GM21723 (cell line): ENCODE data around the gene S1PR5.
"Not testable (repeated sequence)": the region's sequence is repeated elsewhere in the genome, so short reads cannot be mapped to it uniquely, and the experiment has no call there.

Source experiments
- ATAC-seq: cut with Tn5 transposase; IDR thresholded peaks from one replicate; pipeline ENCODE4 v1.9.1; 2021; ENCODE audit warnings: mild to moderate bottlenecking, moderate library complexity; ENCODE audit not compliant: unreplicated experiment

Gene S1PR5

DNA sequence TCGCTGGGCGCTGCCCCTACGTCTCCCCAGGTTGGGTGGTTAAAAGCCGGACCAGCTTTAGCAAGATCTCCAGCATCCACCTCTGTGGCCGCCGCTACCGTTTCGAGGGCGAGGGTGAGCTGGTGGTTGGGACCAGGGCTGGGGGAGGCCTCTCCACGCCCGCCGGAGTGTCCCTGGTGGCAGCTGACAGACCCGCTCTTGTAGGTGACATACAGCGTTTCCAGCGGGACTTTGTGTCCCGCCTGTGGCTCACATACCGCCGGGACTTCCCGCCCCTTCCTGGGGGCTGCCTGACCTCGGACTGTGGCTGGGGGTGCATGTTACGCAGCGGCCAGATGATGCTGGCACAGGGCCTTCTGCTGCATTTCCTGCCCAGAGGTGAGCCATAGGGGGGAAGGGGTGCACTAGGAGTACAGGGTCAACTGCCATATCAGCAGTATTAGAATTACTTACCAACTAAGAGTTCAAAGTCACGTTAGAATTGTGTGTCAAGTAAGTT is 27.6 kb upstream of the S1PR5 start:
- ATAC-seq: no peak

DNA sequence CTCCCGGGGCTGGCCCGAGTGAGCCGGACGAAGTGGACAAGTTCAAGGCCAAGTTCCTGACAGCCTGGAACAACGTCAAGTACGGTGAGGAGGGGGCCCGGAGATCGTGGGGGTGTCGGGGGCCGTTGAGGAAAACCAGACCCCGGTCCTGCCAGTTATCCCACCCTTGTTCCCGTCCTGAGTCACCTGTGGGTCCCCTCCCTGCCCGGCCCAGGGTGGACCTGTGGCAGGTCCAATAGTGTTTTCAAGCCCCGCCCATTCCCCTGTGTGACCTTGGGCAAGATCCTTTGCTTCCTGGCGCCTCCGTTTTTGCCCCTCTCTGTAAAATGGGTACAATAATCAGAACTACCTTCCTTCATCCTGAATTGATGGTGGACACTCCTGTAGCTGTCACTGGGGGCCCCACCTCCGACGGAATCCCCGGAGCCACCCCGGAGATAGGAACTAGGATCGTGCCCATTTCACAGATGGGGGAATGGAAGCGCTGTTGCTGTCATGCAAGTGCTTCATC is 27.1 kb upstream of the S1PR5 start:
- ATAC-seq: peak; percentile 19

DNA sequence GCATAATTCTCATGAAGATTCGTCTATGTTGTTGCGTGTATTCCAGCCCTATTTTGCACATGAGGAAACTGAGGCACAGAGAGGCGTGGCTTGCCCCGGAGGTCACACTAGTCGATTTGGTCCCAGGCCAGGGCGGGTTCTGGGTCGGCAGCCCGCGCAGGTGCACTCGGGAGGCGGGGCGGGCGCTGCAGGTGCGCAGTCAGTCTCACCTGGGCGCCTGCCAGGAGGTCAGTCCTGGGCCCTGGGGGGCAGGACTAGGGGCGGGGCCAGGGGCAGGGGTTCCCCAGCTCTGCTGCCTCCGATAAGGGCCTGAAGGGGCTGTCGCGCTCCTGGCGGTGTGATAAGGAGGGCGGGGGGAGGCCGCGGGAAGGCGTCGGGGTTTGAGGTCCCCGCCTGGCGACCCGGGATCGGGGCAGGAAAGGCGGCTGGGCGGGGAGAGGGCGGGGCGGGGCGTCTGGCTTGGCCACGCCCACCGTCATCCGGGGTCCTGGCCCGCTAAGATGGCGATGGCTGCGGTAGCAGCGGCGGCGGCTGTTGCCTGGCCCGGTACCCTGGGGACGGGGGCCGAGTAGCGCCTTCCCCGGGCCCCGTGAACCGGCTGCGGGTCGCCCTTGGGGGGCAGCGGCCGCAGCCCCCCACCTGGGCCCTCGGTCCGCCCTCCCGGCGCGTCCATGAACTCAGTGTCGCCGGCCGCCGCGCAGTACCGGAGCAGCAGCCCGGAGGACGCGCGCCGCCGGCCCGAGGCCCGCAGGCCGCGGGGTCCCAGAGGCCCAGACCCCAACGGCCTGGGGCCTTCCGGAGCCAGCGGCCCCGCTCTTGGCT is 26.4 kb upstream of the S1PR5 start, which contains the start of gene ATG4D:
TSS of gene ATG4D (plus strand) at position 485 of the 822 bp plus-strand sequence. CDS start at position 672, 187 bp downstream.
- ATAC-seq: peak; percentile 65

DNA sequence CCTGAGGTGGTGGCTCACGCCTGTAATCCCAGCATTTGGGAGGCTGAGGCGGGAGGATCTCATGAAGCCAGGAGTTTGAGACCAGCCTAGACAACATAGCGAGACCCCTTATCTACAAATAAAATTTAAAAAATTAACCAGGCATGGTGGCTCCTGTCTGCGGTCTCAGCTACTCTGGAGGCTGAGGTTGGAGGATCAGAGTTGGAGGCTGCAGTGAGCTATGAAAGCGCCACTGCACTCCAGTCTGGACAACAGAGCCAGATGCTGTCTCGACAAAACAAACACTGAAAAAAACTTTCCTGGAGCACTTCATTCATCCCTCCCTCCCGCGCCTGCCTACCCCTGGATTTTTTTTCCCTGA is 25.8 kb upstream of the S1PR5 start:
- no peak for ATAC-seq

DNA sequence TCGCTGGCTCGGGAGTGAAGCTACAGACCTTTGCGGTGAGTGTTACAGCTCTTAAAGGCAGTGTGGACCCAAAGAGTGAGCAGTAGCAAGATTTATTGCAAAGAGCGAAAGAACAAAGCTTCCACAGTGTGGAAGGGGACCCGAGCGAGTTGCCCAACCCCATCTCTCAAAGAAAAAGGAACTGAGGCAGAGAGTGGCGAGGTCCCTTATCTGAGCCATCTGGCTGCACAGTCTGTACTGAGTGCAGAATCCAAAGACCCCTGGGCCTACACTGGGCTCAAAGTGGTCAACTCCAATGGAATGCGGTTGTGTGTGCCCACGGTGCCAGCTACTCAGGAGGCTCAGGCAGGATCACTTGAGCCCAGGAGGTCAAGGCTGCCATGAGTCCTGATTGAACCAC is 21.8 kb upstream of the S1PR5 start:
- ATAC-seq: not testable (repeated sequence)

DNA sequence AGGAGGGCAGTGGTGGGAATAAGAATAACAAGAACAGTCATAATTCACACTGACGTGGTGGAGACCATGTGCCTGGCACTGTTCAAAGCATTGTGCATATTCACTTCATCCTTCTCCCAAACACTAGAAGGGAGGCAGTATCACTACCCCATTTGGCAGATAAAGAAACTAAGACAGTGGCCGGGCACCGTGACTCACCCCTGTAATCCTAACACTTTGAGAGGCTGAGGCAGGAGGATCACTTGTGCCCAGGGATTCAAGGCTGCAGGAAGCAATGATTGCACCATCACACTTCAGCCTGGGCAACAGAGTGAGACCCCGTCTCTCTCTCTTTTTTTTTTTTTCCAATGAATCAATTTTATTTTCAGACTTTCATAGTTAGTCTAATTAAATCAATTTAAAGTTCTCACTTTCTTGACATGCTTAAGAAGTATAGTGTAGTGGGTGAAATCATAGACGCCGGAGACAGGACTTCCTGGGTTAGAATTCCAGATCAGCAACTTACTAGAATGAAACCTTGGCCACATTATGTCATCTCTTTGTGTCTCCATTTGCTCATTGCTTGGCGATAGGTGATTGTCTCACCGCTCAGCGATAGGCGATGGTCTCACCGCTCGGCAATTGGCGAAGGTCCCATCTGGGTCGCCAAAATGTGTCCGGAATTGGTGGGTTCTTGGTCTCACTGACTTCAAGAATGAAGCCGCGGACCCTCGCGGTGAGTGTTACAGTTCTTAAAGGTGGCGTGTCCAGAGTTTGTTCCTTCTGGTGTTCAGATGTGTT is 21.1 kb upstream of the S1PR5 start:
- ATAC-seq: no peak

DNA sequence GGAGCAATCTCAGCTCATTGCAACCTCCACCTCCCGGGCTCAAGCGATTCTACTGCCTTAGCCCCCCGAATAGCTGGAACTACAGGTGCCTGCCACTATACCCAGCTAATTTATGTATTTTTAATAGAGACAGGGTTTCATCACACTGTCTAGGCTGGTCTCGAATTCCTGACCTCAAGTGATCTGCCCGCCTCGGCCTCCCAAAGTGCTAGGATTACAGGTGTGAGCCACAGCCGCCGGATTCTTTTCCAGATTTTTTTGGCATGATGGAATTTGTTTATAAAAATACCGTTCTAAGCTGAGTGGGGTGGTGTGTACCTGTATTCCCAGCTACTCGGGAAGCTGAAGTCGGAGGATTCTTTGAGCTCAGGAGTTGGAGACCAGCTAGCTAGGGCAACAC is 20.4 kb upstream of the S1PR5 start:
- ATAC-seq: no peak

DNA sequence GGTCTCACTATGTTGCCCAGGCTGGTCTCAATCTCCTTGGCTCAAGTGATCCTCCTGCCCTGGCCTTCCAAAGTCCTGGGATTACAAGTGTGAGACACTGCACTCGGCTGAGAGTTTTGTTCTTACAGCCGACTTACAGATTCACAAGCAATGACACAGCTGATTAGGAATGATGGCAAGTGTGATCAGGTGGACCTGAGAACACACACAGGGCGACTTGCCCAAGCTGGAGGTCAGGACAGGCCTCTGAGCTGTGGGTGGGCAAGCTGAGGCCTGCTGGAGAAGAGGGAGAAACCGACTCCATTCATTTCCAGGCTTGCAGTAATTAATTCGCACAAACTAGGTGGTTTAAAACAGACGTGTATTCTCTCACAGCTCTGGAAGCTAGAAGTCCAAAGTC is 18.4 kb upstream of the S1PR5 start:
- no peak for ATAC-seq

DNA sequence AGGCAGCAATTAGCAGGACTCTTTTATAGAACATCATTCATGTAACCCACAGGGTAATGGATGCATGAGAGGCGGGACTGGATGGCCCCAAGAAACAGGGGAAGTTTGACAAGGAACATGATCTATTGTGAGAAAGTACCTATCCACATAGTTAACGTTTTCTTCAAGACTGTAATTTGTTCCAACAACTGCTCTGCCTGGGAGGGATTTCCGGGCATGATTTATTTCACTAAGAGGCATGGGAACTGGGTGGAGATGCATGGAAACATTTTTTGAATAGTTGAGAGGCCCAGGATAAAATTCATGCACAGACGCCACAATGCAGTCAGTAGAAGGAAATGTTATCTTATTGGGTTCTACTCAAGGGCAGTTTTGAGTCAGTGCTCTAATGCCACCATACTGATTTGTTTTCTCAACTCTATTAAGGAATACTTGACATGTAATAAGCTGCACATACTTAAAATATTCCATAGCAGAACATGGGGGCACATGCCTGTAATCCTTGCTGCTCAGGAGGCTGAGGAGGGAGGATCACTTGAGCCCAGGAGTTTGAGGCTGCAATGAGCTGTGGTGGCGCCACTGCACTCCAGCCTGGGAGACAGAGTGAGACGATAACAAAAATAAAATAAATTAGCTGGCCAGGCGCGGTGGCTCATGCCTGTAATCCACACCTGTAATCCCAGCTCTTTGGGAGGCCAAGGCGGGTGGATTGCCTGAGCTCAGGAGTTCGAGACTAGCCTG is 16.6 kb upstream of the S1PR5 start:
- no peak for ATAC-seq

DNA sequence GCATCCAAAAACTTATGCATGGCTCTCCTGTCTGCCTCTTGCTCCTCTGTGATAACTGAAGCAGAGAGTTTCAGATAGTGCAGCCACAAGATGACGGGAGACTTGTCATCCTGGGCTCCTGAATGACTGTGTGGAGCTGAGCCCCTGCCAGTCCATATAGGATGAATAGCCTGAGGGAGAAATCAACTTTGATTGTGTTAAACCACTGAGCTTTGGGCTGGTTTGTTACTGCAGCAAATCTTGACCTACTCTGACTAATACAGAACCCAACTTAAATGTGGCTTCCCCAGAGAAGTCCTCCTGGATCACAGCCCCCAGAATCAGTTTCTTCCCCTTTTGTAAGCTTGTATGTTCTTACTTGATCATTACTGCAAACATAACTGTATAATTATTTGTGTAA is 15.2 kb upstream of the S1PR5 start:
- ATAC-seq: no peak

DNA sequence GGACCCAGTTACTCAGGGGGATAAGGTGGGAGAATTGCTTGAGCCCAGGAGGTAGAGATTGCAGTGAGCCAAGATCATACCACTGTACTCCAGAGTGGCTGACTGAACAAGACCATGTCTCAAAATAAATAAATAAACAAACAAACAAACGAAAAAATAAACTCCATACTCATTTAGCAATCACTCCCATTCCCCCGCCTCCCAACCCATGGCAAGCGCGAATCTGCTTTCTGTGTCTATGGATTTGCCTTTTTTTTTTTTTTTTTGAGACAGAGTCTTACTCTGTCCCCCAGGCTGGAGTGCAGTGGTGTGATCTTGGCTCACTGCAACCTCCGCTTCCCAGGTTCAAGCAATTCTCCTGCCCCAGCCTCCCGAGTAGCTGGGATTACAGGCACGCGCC is 9.6 kb upstream of the S1PR5 start:
- ATAC-seq: not testable (repeated sequence)

DNA sequence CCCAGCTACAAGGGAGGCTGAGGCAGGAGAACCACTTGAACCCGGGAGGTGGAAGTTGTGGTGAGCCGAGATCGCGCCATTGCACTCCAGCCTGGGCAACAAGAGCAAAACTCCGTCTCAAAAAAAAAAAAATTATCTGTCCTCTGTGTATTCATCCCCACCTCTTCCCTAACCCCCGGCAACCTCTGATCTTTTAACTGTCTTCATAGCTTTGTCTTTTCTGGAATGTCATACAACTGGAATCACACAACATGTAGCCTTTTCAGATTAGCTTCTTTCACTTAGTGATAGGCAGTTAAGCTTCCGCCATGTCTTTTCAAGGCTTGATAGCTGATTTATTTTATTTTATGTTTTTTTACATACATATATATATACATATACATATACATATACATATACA is 8.4 kb upstream of the S1PR5 start:
- ATAC-seq: no peak

DNA sequence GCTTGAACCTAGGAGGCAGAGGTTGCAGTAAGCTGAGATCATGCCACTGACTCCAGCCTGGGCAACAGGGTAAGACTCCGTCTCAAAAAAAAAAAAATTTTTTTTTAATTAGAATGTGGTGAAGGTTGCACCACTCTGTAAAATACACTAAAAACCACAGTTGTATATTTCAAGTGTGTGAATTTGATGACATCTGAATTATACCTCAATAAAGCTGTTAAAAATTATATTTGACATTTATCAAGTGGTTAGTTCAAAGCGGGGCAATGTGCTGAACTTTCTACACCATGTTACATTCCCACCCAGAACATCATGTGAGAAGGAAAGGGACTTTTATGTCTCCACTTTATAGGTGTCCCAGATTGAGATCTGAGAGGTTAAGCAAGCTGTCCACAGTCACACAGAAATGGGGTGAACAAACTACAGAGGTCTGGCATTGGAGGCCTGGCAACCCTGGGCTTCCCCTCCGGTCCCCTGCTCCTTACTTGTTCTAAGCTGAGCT is 5.9 kb upstream of the S1PR5 start:
- ATAC-seq: no peak

DNA sequence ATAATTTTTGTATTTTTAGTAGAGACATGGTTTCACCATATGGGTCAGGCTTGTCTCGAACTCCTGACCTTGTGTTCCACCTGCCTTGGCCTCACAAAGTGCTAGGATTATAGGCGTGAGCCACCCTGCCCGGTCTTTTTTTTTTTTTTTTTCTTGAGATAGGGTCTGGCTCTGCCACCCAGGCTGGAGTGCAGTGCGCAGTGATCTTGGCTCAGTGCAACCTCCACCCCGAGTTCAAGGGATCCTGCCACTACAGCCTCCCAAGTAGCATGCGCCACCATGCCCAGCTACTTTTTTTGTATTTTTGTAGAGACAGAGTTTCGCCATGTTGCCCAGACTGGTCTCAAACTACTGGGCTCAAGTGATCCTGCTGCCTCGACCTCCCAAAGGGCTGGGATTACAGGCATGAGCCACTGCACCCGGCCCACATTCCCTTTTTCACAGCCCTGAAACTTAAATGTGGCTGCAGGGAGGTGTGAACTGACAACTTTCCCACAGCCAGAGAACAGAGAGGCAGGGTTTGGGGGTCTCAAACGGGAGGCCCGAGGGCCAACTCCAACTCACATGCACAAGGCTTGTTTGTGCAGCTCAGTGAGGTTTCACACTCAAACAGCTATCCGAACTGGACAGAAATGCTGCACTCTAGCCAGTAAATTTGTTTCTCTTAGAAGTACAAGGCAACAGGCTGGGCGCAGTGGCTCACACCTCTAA is 4.4 kb upstream of the S1PR5 start:
- no peak for ATAC-seq

DNA sequence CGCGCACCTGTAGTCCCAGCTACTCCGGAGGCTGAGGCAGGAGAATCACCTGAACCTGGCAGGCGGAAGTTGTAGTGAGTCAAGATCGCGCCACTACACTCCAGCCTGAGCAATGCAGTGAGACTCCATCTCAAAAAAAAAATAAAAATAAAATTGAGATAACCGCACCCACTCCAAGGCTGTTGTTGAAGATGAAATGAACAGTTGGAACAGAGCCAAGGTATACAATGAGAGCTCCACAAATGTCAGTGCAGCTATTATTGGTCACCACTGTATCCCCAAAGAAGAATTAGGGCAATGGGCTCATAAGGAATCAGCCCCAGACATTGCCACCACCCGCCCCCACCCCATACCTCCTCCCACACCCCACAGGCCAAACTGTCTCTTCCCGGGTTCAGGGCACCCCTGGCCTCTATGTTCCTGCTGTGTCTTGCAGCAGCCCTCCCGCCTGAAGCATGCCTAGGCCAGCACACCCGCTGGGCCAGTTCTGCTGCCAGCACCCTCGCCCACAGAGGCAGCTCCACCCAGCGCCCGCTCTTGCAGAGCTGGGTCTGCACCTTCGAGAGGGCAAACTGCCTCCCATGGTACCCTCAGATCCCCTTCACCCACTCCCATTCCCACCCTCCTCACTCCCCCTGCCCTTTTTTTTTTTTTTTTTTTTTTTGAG is 3.5 kb upstream of the S1PR5 start:
- ATAC-seq: no peak

DNA sequence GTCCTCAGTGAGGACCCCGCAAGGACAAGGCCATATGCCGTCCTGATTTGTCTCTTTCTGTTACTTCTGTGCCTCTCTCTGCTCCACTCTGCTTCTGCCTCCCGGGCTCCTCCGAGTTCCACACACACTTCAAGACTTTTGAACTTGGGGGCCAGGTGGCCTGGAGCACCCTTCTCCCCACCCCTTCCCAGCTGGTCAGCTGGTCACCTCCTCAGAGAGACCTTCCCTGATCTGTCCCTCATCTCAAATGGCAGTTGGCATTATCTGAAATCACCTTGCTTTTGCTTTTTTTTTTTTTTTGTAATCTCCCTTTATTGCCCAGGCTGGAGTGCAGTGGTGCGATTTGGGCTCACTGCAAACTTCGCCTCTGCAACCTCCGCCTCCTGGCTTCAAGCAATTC is 2.2 kb upstream of the S1PR5 start:
- no peak for ATAC-seq

DNA sequence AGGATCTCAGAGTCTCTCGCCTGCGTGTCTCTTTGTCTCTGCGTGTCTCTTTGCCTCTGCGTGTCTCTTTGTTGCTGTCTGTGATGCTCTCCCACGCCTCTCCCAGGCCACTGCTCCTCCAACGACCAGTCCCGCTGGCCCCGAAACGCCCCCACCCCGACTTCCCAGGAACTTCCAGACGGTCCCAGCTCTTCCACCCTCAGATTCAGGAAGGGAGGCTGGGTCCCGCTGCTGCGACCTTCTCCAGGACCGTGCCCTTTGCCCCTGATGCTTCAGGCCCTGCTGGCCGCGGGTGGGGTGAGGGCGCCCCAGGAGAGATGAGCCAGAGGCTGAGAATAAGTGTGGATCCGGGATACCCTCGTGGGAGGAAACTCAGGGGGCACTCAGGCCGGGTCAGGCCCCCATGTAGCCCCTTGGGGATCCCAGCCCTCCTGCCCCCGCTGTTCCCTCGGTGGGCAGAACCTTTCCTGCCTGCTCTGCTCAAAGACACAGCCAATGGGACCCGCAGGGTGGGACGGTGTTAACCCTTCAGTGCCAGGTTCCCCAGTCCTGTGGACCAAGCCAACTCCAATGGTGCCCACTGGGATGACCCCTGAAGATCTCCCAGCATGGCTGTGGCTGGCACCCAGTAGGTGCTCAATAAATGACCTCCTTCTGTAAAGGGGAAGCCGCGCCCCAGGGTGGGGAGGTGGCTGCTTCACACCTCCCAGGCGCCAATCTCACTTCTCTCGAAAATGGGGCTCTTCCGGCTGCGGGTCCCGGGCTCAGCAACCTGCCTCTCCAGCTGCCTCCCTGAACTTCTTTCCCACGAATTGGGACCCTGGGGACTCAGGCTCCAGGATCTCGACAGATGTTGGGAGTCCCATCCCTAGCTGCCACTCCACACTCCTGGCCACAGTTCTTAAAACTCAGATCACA is 1.5 kb upstream of the S1PR5 start:
- ATAC-seq: no peak

DNA sequence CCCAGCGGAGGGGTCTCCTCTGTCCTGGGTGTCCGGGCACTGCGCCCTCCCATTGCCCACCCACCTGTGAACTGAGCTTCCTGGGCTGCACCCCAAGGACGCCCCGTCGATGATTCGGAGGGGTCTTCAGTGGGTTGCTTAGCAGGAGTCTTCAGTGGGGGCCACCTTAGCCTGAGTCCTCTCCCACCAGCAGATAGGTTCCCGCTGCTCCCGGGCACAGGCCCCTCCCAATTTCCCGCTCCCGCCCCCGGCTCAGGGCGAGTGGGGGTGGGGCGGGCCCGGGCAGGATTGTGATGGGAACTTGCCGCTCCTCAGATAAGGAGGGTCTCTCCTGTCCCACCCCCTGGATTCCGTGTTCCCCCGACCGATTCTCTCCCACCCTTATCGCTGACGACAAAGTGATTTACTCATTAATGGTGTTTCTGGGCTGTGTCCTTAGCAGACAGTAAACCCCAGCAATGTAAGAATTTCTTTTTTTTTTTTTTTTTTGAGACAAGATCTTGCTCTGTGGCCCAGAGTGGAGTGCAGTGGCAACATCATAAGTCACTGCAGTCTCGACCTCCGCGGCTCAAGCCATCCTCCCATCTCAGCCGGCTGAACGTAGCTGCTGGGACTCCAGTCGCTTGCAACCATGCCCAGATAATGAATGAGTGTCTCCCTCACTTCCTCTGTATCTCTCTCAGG is 655 bp upstream of the S1PR5 start:
- ATAC-seq: no peak
